Inflammatory macrophage treated with lipopolysaccharide for 4 hours (primary cell): ENCODE results near the gene ZNF777.
"Not testable (repeated sequence)": the region's sequence is repeated elsewhere in the genome, so short reads cannot be mapped to it uniquely, and the experiment has no call there.

Source experiments
- DNase-seq: peaks from one replicate; pipeline ENCODE4 v3.0.0-alpha.2; 2020

The ZNF777 gene

GRCh38 chr7:149413083-149413482 lies 47.8 kb downstream of the ZNF777 start:
- DNase-seq, result not testable (repeated sequence)

- no peak for DNase-seq
These were observed 51.0 kb downstream of the ZNF777 start for GRCh38 chr7:149409895-149410294.

- no peak for DNase-seq
These were observed 56.0 kb downstream of the ZNF777 start for GRCh38 chr7:149404825-149405224.

GRCh38 chr7:149404396-149404795 lies 56.5 kb downstream of the ZNF777 start:
- no peak for DNase-seq

- no peak for DNase-seq
These were observed 62.6 kb downstream of the ZNF777 start for GRCh38 chr7:149398195-149398820.

GRCh38 chr7:149397470-149398043 lies 63.3 kb downstream of the ZNF777 start:
- DNase-seq, result no peak

- not testable (repeated sequence) for DNase-seq
These were observed 72.1 kb downstream of the ZNF777 start for GRCh38 chr7:149388550-149389335.

GRCh38 chr7:149386514-149386913 lies 74.3 kb downstream of the ZNF777 start:
- DNase-seq, result not testable (repeated sequence)

GRCh38 chr7:149385195-149385950 lies 75.5 kb downstream of the ZNF777 start:
- no peak for DNase-seq
